DND-41 (cell line): ENCODE results near the gene CEP192.

Experiments
- CTCF ChIP-seq: IDR thresholded peaks from 2 replicates; pipeline ENCODE4 v1.5.1; 2012; ENCODE audit warnings: borderline replicate concordance, low read length, moderate library complexity, mild to moderate bottlenecking; ENCODE audit not compliant: poor library complexity, severe bottlenecking; ENCODE audit errors: extremely low read depth
- EZH2 ChIP-seq: IDR thresholded peaks from 3 replicates; pipeline ENCODE4 v1.6.1; 2012; ENCODE audit warnings: borderline replicate concordance, low read depth, mild to moderate bottlenecking, moderate library complexity, low read length, inconsistent platforms; ENCODE audit not compliant: severe bottlenecking

GRCh38 chr18:13026583-13027270 lies 35.6 kb downstream of the CEP192 start:
- TF ChIP-seq CTCF (no peak), EZH2 (no peak)
